DMS 273 (cell line): ENCODE results near the gene SCN3B.
"Not testable (repeated sequence)": the region's sequence is repeated elsewhere in the genome, so short reads cannot be mapped to it uniquely, and the experiment has no call there.

ENCODE experiments used
- DNase-seq: peaks from one replicate; lab custom pipeline; 2025; ENCODE audit not compliant: unreplicated experiment; lab: John Stamatoyannopoulos, UW

Gene SCN3B

DNA sequence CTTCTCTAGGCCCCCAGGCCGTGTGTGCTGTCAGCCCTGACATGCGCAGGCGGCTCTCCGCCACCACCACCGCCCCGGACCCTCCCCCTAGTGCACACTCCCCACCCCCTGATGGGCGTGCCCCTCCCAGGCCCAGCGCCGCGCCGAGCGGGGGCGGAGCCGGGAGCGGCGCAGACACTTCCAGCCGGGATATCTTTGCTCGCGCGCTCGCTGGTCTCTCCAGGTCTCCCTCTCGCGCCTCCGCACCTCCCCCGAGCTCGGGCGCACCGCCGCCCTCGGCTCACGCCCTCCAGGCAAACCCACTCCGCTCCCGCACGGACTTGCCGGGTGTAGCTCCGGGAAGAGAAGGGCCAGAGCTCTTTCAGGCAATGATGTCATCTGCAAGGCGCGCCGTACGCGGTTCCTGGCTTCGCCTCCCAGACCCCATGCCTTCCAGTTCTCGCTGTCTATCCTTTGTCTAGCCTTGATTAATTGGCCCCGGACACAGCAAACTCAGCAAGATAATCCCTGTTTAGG, at the start of gene SCN3B:
Gene SCN3B, minus strand, starts transcription at position 59 of the 516 bp plus-strand sequence. CDS start 823 bp downstream, outside the sequence.
- DNase-seq = peak; percentile 88

- DNase-seq = no peak
Measured at GRCh38 chr11:123702696-123703095, 48.3 kb upstream of the SCN3B start.

- DNase-seq = peak; percentile 21
Measured at GRCh38 chr11:123702139-123702538, 47.7 kb upstream of the SCN3B start.

GRCh38 chr11:123700772-123701171, 46.3 kb upstream of the SCN3B start:
- DNase-seq = no peak

GRCh38 chr11:123698546-123699127, 44.2 kb upstream of the SCN3B start:
- no peak for DNase-seq

DNA sequence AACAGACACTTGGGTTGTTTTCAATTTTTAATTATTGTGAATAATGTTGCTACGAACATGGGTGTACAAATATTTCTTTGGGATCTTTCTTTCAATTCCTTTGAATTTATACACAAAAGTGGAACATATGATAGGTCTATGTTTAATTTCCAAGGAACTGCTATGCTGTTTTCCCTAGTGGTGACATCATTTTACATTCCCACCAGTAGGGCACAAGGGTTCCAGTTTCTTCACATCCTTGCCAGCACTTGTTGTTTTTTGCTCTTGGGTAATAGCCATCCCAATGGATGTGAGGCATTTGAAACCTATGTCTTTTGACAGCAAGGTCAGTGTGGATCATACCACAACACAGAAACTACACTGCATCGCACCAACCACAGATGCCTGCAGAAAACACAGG, 41.8 kb upstream of the SCN3B start:
- DNase-seq = no peak

DNA sequence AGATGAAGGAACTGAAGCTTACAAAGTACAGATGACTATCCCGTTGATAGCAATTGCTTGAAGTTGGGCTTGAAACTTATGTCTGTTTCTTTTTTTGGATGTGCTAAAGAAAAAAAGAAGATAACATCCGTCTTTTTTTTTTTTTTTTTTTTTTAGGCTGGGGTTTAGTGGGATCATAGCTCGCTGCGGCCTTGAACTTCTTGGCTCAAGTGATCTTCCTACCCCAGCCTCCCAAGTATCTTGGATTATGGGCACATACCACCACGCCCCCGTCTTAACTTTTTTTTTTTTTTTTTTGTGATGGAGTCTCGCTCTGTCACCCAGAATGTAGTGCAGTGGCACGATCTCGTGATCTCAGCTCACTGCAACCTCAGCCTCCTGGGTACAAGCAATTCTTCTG, 40.8 kb upstream of the SCN3B start:
- DNase-seq = no peak

DNA sequence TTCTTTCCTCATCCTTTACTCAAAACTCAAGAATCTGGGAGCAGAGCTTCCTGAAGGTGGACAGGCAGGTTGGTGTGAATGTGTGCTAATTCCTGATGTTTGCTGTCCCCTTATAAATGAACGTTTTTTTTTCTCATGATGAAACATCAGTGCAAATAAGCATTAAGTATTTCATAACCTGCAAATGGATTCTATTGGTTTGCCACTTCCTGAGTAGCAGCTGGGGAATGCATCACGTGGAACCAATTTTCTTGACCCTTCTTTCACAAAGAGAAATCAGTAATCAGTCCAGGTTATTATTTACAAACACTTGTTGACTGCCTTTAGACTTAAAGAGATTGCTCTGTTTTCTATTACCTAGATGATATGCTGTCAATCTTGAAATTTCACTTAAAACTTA, 40.1 kb upstream of the SCN3B start:
- no peak for DNase-seq

DNA sequence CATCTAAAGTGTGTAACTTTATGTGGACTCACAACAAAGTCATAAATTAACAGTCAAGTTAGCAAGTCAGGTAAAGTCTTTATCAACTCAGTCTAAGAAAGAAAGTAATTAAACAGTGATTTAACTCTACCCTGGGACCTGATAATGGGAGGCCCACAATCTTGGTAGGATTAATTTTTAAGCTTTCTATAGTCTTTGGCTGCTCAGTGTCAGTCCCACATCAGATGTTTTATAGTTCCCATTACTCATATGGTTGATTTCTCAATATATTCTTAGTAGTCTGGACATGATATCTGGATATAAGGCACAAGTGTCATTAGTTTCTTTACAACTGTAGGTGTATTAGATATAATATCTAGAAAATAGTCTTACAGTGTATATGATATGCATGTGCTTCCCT, 38.5 kb upstream of the SCN3B start:
- DNase-seq = no peak

GRCh38 chr11:123690485-123690884, 36.1 kb upstream of the SCN3B start:
- DNase-seq = no peak

- DNase-seq = no peak
Measured at GRCh38 chr11:123684601-123685000, 30.2 kb upstream of the SCN3B start.

- no peak for DNase-seq
Measured at GRCh38 chr11:123683428-123684170, 29.2 kb upstream of the SCN3B start.

GRCh38 chr11:123682696-123683410, 28.4 kb upstream of the SCN3B start:
- DNase-seq = no peak

DNA sequence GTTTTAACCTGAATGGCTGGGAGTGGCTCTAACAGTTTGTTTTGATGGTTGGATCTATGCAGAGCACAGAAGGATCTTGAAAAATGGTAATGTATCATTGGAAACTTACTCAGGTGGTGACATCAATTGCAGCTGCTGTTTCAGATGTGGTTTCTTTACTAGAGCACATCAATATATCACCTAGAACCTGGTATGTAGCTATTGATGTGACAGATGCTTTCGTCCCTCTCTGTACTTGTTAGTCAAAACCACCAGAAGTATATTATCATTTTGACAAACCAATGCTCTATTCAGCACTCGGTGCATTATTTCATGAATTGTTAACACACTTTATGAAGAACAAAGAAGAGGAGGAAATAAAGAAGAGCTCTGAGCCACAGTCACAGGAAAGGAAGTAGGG, 26.6 kb upstream of the SCN3B start:
- no peak for DNase-seq

DNA sequence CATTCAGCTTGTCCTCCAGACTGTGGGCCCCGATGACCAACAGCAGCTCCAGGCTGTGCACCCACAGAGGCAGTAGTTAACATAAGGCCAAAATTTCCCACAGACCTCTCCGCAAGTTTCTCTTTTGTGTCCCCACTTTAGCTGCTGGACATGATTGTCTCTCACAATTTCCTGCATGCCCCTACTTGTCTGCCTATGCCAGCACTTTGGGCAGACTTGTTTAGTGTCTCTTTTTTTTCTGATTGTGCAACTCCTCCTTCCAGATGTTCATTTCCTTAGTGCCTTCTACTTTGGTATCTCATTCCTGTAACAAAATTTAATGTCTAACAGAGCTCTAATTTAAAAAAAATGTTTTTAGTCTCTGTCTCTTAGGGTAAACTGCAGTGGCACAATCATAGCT, 23.8 kb upstream of the SCN3B start:
- DNase-seq = no peak

DNA sequence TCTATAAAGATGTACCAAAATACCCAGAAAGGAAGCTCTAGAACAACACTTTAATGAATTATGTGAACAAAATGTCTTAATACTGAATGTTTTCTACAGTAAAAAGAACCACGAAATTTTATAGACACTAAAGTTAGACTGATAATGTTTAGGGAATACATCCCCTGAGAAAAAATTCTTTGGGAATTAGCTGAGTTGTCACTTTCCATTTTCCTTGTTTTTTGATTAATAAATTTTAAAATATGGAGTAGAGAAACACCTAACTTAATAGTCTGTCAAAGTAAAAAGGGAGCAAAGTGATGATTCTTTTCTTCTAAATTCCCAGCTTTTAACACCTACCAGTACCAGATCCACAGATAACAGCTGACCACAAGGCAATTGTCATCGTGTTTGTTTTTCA, 23.1 kb upstream of the SCN3B start:
- no peak for DNase-seq

GRCh38 chr11:123674297-123674696, 19.9 kb upstream of the SCN3B start:
- no peak for DNase-seq

GRCh38 chr11:123672568-123672967, 18.1 kb upstream of the SCN3B start:
- DNase-seq = no peak

GRCh38 chr11:123671534-123671933, 17.1 kb upstream of the SCN3B start:
- DNase-seq = no peak

DNA sequence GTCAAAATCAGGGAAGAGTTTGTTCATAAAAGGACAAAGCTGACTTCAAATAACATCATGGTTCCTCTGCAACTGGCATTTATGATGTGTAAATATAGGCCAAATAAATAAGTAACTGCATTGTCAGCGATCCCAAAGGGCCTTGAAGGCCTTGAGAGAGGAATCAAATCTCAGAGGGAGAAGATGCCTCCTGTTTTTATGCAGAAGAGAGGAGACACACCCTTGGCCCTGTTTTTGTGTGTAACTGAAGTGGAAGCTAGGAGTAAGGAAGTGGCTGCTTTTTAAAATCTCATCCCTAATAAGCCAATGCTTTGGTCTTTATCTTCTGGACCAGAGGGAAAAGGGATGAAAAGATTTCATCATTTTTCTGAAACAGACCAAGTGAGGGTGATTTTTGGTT, 15.7 kb upstream of the SCN3B start:
- no peak for DNase-seq

GRCh38 chr11:123665306-123665705, 10.9 kb upstream of the SCN3B start:
- DNase-seq = no peak

GRCh38 chr11:123659965-123660364, 5.5 kb upstream of the SCN3B start:
- not testable (repeated sequence) for DNase-seq
